C4-2B (cell line): ENCODE results near the gene POP5.

Source experiments
- H3K27ac ChIP-seq: fragments of 450-650 bp; 2 replicates; pipeline ENCODE4 v1.5.1; 2017
- CTCF ChIP-seq: fragments of 450-650 bp; conservative IDR thresholded peaks from 2 replicates; pipeline ENCODE4 v1.5.1; 2017; ENCODE audit warnings: mild to moderate bottlenecking
- ZFX ChIP-seq: fragments of 450-650 bp; IDR thresholded peaks from 2 replicates; pipeline ENCODE4 v1.6.1; 2017

The POP5 gene

GRCh38 chr12:120539303-120539702, 41.9 kb downstream of the POP5 start:
- no peak for TF ChIP-seq ZFX
- TF ChIP-seq CTCF: no peak
- H3K27ac ChIP-seq: peak overlapping the region; percentile 30; the same call in 1 of the 2 replicates

- H3K27ac ChIP-seq: peak overlapping the region; percentile 47; the same call in 1 of the 2 replicates
Measured at GRCh38 chr12:120538281-120539156, 42.7 kb downstream of the POP5 start.

GRCh38 chr12:120537856-120538220, 43.4 kb downstream of the POP5 start:
- peak overlapping the region; percentile 39; the same call in 1 of the 2 replicates for H3K27ac ChIP-seq
- TF ChIP-seq CTCF (no peak), ZFX (no peak)

More at GRCh38 chr12:120538281-120539156, 42.7 kb downstream of the POP5 start:
- no peak for TF ChIP-seq CTCF
- TF ChIP-seq ZFX: no peak

GRCh38 chr12:120536064-120536791, 45.0 kb downstream of the POP5 start:
- H3K27ac ChIP-seq: peak overlapping the region; percentile 30
- no peak for TF ChIP-seq ZFX
- TF ChIP-seq CTCF: no peak

- TF ChIP-seq CTCF (no peak), ZFX (peak; percentile 89)
- peak overlapping the region; percentile 95 for H3K27ac ChIP-seq
Measured at GRCh38 chr12:120534703-120535655, 46.2 kb downstream of the POP5 start.

GRCh38 chr12:120534203-120534702, 46.9 kb downstream of the POP5 start, which contains the start of gene RNF10:
Gene RNF10, plus strand, starts transcription at chr12:120534356. Its CDS starts 456 bp downstream, at chr12:120534812.
- peak within 1 kb of the TSS; percentile 95 for H3K27ac ChIP-seq
- TF ChIP-seq CTCF (no peak), ZFX (peak; percentile 97)
